ENCODE results near the gene ACTN4.
A peak's percentile ranks its signal among the peaks of the same experiment; 100 is the strongest.
"Not testable (repeated sequence)": the region's sequence is repeated elsewhere in the genome, so short reads cannot be mapped to it uniquely, and the experiment has no call there.

ACTN4 gene

GRCh38 chr19:38769635-38770211 is 122.3 kb downstream of the ACTN4 start:
- no peaks in the 10 kb centered on the region for H3K9me3 Mint-ChIP-seq
- H3K27ac Mint-ChIP-seq = peak overlapping the region; percentile 88
- peaks cover 7% of the 10 kb centered on the region for H3K4me1 Mint-ChIP-seq
- no peaks in the 10 kb centered on the region for H3K36me3 Mint-ChIP-seq
- peak; percentile 93 to 97 for DNase-seq (ENCODE audit: low spot score in 2 of 2)
- H3K4me3 Mint-ChIP-seq = peak overlapping the region; percentile 64
- ATAC-seq = peak; percentile 86

GRCh38 chr19:38770228-38770948 is 122.9 kb downstream of the ACTN4 start:
- H3K4me1 Mint-ChIP-seq; H3K9me3 Mint-ChIP-seq; H3K27ac Mint-ChIP-seq; H3K36me3 Mint-ChIP-seq; DNase-seq (ENCODE audit: low spot score in 2 of 2): not testable (repeated sequence)
- H3K4me3 Mint-ChIP-seq = peak overlapping the region; percentile 64
- peak; percentile 26 for ATAC-seq

- H3K27ac Mint-ChIP-seq; DNase-seq (ENCODE audit: low spot score in 2 of 2); H3K9me3 Mint-ChIP-seq; H3K4me1 Mint-ChIP-seq; H3K36me3 Mint-ChIP-seq; H3K4me3 Mint-ChIP-seq: not testable (repeated sequence)
- peak; percentile 87 for ATAC-seq
Measured at GRCh38 chr19:38770949-38771275, 123.5 kb downstream of the ACTN4 start.

- DNase-seq (ENCODE audit: low spot score in 2 of 2); H3K4me1 Mint-ChIP-seq; H3K36me3 Mint-ChIP-seq; H3K27ac Mint-ChIP-seq; H3K4me3 Mint-ChIP-seq; ATAC-seq; H3K9me3 Mint-ChIP-seq: not testable (repeated sequence)
Measured at GRCh38 chr19:38771569-38771968, 124.1 kb downstream of the ACTN4 start.

GRCh38 chr19:38773469-38774177 is 126.2 kb downstream of the ACTN4 start, which contains the start of gene LGALS7:
Gene LGALS7 (minus strand): TSS chr19:38773517. CDS start chr19:38773492, 25 bp downstream.
- no peaks in the 10 kb centered on the region for H3K9me3 Mint-ChIP-seq
- ATAC-seq (no peak), DNase-seq (ENCODE audit: low spot score in 2 of 2) (no peak)
- H3K27ac Mint-ChIP-seq = no peak within 1 kb of the TSS
- H3K4me3 Mint-ChIP-seq = no peak within 1 kb of the TSS
- H3K4me1 Mint-ChIP-seq = peaks cover 7% of the 10 kb centered on the region
- H3K36me3 Mint-ChIP-seq = no peaks in the 10 kb centered on the region

GRCh38 chr19:38774181-38774950 is 126.9 kb downstream of the ACTN4 start:
- no peak for ATAC-seq
- Mint-ChIP-seq H3K27ac (peak overlapping the region; percentile 59), H3K4me3 (no peak overlapping the region), H3K4me1 (peaks cover 5% of the 10 kb centered on the region), H3K9me3 (no peaks in the 10 kb centered on the region), H3K36me3 (no peaks in the 10 kb centered on the region)
- no peak for DNase-seq (ENCODE audit: low spot score in 2 of 2)

GRCh38 chr19:38778733-38779132 is 131.3 kb downstream of the ACTN4 start:
- no peak overlapping the region for H3K4me3 Mint-ChIP-seq
- ATAC-seq (no peak), DNase-seq (ENCODE audit: low spot score in 2 of 2) (no peak)
- H3K27ac Mint-ChIP-seq = no peak overlapping the region
- H3K36me3 Mint-ChIP-seq = no peaks in the 10 kb centered on the region
- no peaks in the 10 kb centered on the region for H3K4me1 Mint-ChIP-seq
- H3K9me3 Mint-ChIP-seq = no peaks in the 10 kb centered on the region

GRCh38 chr19:38780443-38780842 is 133.0 kb downstream of the ACTN4 start:
- no peaks in the 10 kb centered on the region for H3K4me1 Mint-ChIP-seq
- no peak overlapping the region for H3K4me3 Mint-ChIP-seq
- H3K9me3 Mint-ChIP-seq = no peaks in the 10 kb centered on the region
- no peak overlapping the region for H3K27ac Mint-ChIP-seq
- no peak for DNase-seq (ENCODE audit: low spot score in 2 of 2)
- H3K36me3 Mint-ChIP-seq = no peaks in the 10 kb centered on the region
- no peak for ATAC-seq

- no peak for DNase-seq (ENCODE audit: low spot score in 2 of 2)
- Mint-ChIP-seq H3K9me3 (no peaks in the 10 kb centered on the region), H3K4me3 (no peak overlapping the region), H3K36me3 (no peaks in the 10 kb centered on the region), H3K27ac (no peak overlapping the region), H3K4me1 (no peaks in the 10 kb centered on the region)
- ATAC-seq = no peak
Measured at GRCh38 chr19:38781058-38781457, 133.6 kb downstream of the ACTN4 start.

All from stimulated activated effector memory CD8-positive, alpha-beta T cell treated with anti-CD3 and anti-CD28 coated beads, Interleukin-12 subunit alpha, Interleukin-12 subunit beta, amount 100 ng/mL, for 72 hours (primary cell).